H1 (cell line): ENCODE measurements around the gene FSCN2. TPM values are rescaled to one million over a fixed set of nuclear protein-coding genes. Genes with fewer than 3 reads are reported as not detected.

Source experiments
- CREB1 ChIP-seq: IDR thresholded peaks from 2 replicates; pipeline ENCODE4 v1.6.1; 2012; ENCODE audit warnings: inconsistent platforms
- EZH2 ChIP-seq: fragments of 200-600 bp; sonication (generic); IDR thresholded peaks from 2 replicates; pipeline ENCODE4 v1.7.1; 2012; ENCODE audit warnings: low read depth, mild to moderate bottlenecking, moderate library complexity, low read length, inconsistent platforms; ENCODE audit not compliant: severe bottlenecking
- TAF1 ChIP-seq: IDR thresholded peaks from 2 replicates; pipeline ENCODE4 v1.6.1; 2011; ENCODE audit warnings: mild to moderate bottlenecking, low read depth, low read length
- TAF7 ChIP-seq: optimal IDR thresholded peaks from 2 replicates; pipeline ENCODE3; 2011; ENCODE audit warnings: low read depth, mild to moderate bottlenecking, inconsistent platforms, low read length, moderate library complexity, borderline replicate concordance
- TCF12 ChIP-seq: IDR thresholded peaks from 2 replicates; pipeline ENCODE4 v1.6.1; 2011; ENCODE audit warnings: low read depth, mild to moderate bottlenecking, low read length
- polyA plus RNA-seq, 7 experiments: library from polyadenylated mRNA; depleted of rRNA in 3 of 7; stranded (reverse) in 5 of 7; unstranded in 2 of 7; fragments of >200 nt in 5 of 7; fragments of 200-250 nt in 2 of 7; gene quantifications; 1 replicate in 5 of 7; 2 replicates in 1 of 7; 4 replicates in 1 of 7; pipeline versions ENCODE4 v1.2.1 to v1.2.3, GENCODE V29; 2011 to 2013; ENCODE audit warnings: missing spikeins in 2 of 7, mixed read lengths in 2 of 7
- total RNA-seq: library from RNA; stranded (reverse); fragmentation: NEBNext Ultra II Directional; extraction: Animal tissue kit (Norgen Biotek cat#: 25700); gene quantifications from 2 replicates; pipeline ENCODE4 v1.2.1, GENCODE V29; 2021
- TF ChIP-seq, protein P1 (sequence below), 3 experiments: IDR thresholded peaks; 1 replicate in 2 of 3; 2 replicates in 1 of 3; pipeline versions ENCODE4 v1.5.1 to v1.6.1; 2011; ENCODE audit warnings: low read length in 3 of 3, mild to moderate bottlenecking in 3 of 3, inconsistent platforms in 2 of 3, low read depth in 1 of 3, moderate library complexity in 1 of 3; ENCODE audit not compliant: insufficient read depth in 1 of 3; ENCODE audit errors: control extremely low read depth in 1 of 3

Gene FSCN2
- total and polyA plus RNA-seq, 2 of the 8 experiments (the other 6 are each of a cell fraction or from before 2014, with no cell fraction given): 0.18 to 0.30 TPM

GRCh38 chr17:81553018-81553615, 24.9 kb downstream of the FSCN2 start (continued):
- TF ChIP-seq TAF1 (peak; percentile 62; the same call in 1 of the 2 replicates), EZH2 (no peak), CREB1 (no peak), TCF12 (0 out of 2 replicates have a peak, but pooled peaks have one; percentile 24), TAF7 (peak; percentile 46)
- TF ChIP-seq, protein P1, sequence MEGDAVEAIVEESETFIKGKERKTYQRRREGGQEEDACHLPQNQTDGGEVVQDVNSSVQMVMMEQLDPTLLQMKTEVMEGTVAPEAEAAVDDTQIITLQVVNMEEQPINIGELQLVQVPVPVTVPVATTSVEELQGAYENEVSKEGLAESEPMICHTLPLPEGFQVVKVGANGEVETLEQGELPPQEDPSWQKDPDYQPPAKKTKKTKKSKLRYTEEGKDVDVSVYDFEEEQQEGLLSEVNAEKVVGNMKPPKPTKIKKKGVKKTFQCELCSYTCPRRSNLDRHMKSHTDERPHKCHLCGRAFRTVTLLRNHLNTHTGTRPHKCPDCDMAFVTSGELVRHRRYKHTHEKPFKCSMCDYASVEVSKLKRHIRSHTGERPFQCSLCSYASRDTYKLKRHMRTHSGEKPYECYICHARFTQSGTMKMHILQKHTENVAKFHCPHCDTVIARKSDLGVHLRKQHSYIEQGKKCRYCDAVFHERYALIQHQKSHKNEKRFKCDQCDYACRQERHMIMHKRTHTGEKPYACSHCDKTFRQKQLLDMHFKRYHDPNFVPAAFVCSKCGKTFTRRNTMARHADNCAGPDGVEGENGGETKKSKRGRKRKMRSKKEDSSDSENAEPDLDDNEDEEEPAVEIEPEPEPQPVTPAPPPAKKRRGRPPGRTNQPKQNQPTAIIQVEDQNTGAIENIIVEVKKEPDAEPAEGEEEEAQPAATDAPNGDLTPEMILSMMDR (IDR thresholded peaks at IDR 0.05; ENCODE audit: control extremely low read depth in 1 of 3, insufficient read depth in 1 of 3, low read depth in 1 of 3, low read length in 3 of 3): peak in 1 of 3 experiments; percentile 19; a peak in 1 of 4 replicates
